Cardiac muscle cell (in vitro differentiated cells and primary cell): ENCODE data around the gene KANSL1. TPM values are rescaled to one million over a fixed set of nuclear protein-coding genes. Genes with fewer than 3 reads are reported as not detected.
"Not testable (repeated sequence)": the region's sequence is repeated elsewhere in the genome, so short reads cannot be mapped to it uniquely, and the experiment has no call there.

Experiments
- DNase-seq, 2 donors: peaks; one replicate each; pipeline versions ENCODE4 v3.0.0 to v3.0.0-alpha.2; 2010 to 2017; ENCODE audit warnings: low read depth in 1 of 2, low spot score in 1 of 2
- H3K27ac ChIP-seq: fragments of 200-600 bp; sonication (generic); 2 replicates; pipeline ENCODE4 v1.5.1; 2016
- H3K27me3 ChIP-seq: fragments of 200-600 bp; sonication (generic); 2 replicates; pipeline ENCODE4 v1.6.0; 2016; ENCODE audit warnings: control low read depth
- H3K36me3 ChIP-seq: fragments of 200-600 bp; sonication (generic); 2 replicates; pipeline ENCODE4 v1.5.1; 2016; ENCODE audit warnings: control low read depth
- H3K4me1 ChIP-seq: fragments of 200-600 bp; sonication (generic); 2 replicates; pipeline ENCODE4 v1.8.1; 2017; ENCODE audit warnings: low read depth, mild to moderate bottlenecking, mixed run types
- H3K4me3 ChIP-seq: fragments of 200-600 bp; sonication (generic); 2 replicates; pipeline ENCODE4 v1.5.1; 2016; ENCODE audit warnings: mild to moderate bottlenecking
- H3K9me3 ChIP-seq: fragments of 200-600 bp; sonication (generic); 2 replicates; pipeline ENCODE4 v1.5.1; 2017; ENCODE audit warnings: low read depth, mild to moderate bottlenecking, control low read depth
- polyA plus RNA-seq: library from polyadenylated mRNA; unstranded; fragments of >200 nt; fragmentation: Nextera tagmentation; extraction: Ambion mirVana; gene quantifications from 2 replicates; pipeline ENCODE4 v1.2.1, GENCODE V29; 2016
- total RNA-seq: library from RNA; depleted of rRNA; stranded (reverse); fragments of >200 nt; gene quantifications from 2 replicates; pipeline ENCODE4 v1.2.3, GENCODE V29; 2016
- TF ChIP-seq, protein P1 (sequence below): IDR thresholded peaks from 2 replicates; pipeline ENCODE4 v1.5.1; 2012; ENCODE audit warnings: low read depth, mild to moderate bottlenecking, low read length

The KANSL1 gene
- total and polyA plus RNA-seq, 2 experiments from 2014 or later: 52.6 to 109 TPM

DNA sequence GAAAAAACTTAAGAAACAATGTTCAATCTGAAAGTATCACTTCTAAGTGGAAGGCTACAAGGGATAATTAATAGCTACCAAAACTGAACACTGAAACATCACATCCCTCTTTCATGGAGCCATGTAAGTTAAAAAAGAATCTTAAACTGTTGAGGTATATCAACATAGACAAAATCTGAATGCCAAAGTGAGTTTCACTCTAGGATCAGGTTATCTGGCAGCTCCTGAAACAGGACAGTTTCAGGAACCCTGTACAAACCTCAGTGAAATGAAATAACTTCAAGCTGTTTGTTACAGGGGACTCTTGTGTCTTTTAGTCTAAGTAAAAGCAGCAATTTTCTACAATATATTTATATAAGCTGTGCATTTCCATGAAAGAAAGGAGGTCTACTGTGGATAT is 73.2 kb downstream of the KANSL1 start:
- peak overlapping the region; percentile 74 for H3K27ac ChIP-seq
- H3K4me3 ChIP-seq: no peak overlapping the region
- no peak for DNase-seq
- H3K9me3 ChIP-seq: no peaks in the 10 kb centered on the region
- peaks cover 76% of the 10 kb centered on the region for H3K4me1 ChIP-seq
- no peaks in the 10 kb centered on the region for H3K36me3 ChIP-seq
- TF ChIP-seq, protein P1, sequence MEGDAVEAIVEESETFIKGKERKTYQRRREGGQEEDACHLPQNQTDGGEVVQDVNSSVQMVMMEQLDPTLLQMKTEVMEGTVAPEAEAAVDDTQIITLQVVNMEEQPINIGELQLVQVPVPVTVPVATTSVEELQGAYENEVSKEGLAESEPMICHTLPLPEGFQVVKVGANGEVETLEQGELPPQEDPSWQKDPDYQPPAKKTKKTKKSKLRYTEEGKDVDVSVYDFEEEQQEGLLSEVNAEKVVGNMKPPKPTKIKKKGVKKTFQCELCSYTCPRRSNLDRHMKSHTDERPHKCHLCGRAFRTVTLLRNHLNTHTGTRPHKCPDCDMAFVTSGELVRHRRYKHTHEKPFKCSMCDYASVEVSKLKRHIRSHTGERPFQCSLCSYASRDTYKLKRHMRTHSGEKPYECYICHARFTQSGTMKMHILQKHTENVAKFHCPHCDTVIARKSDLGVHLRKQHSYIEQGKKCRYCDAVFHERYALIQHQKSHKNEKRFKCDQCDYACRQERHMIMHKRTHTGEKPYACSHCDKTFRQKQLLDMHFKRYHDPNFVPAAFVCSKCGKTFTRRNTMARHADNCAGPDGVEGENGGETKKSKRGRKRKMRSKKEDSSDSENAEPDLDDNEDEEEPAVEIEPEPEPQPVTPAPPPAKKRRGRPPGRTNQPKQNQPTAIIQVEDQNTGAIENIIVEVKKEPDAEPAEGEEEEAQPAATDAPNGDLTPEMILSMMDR: no peak
- H3K27me3 ChIP-seq: no peaks in the 10 kb centered on the region

DNA sequence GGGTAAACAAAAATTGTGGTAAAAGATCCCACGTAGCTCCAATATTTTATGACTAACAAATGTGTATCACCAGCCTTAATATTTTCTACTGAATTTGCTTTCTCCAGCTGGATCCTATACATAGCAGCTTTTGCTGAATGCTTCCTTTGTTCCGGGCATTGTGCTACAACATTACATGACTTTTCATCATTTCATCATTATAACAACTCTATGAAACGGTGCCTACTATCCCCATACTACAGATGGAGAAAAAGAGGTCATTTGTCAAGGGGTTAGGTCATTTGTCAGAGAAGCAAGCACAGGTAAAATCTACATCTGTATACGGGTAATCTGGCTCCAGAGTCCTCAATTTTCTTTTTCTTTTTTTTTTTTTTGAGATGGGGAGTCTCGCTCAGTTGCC is 74.3 kb downstream of the KANSL1 start:
- DNase-seq: no peak
- Histone ChIP-seq H3K27ac (no peak overlapping the region), H3K4me3 (no peak overlapping the region), H3K4me1 (peaks cover 68% of the 10 kb centered on the region), H3K36me3 (no peaks in the 10 kb centered on the region), H3K27me3 (no peaks in the 10 kb centered on the region), H3K9me3 (no peaks in the 10 kb centered on the region)
- TF ChIP-seq, protein P1: no peak

DNA sequence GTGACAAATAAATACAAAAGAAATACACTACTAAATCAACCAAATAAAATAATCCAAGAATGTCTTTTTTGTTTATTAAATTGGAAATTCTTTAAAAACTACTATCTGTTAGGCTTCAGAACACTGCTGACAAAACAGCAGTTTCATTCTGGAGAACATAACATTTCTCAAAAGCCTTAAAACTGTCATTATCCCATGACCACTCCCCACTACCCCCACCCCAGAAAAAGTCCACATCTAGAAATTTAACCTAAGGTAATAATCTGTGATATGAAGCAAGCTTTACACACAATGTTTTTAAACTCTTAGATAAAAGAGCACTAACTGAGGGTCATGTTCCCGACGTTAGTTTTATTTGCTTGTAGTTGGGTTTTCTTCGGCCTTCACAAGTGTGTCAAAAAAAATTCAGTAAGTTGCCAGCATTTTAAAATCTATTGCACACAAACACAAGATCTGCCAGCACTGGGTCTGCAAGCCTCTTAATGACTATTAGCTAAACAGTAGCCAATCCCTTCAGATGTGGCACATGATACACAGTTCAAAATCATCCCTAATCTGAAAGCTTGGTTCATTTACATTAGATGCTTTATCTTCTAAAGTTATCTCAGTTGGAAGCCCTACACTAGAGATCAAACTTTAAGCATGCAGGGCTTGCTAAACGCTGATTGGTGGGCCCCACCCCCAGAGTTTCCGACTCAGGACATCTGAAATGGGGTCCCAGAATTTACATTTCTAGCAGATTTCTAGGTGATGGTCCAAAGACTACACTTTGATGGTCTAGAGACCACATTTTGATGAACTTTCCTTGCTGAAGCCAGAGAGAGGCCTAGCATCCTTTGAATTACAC is 75.2 kb downstream of the KANSL1 start:
- no peak overlapping the region for H3K4me3 ChIP-seq
- TF ChIP-seq, protein P1: no peak
- H3K27me3 ChIP-seq: no peaks in the 10 kb centered on the region
- H3K4me1 ChIP-seq: peaks cover 67% of the 10 kb centered on the region
- DNase-seq: peak in 1 of 2 donors; percentile 17
- no peaks in the 10 kb centered on the region for H3K36me3 ChIP-seq
- peak overlapping the region; percentile 46 for H3K27ac ChIP-seq
- H3K9me3 ChIP-seq: no peaks in the 10 kb centered on the region

DNA sequence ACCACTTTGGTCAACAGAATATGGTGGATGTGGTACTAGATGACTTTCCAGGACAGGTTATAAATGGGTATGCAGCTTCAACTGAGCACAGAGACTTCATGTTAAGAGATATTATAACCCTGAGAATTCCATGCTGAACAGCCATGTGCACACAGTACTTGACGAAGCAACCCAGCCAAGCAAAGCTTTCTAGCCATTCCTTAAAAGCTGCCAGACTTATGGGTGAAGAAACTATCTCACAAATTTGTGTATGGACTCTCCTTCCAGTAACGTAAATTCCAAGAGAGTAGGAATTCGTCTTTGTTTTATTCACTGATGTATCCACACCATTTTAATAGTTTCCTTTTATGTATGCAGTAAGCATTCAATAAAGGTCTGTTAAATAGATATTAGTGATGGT is 76.1 kb downstream of the KANSL1 start:
- H3K27me3 ChIP-seq: no peaks in the 10 kb centered on the region
- H3K9me3 ChIP-seq: no peaks in the 10 kb centered on the region
- no peak for DNase-seq
- H3K4me1 ChIP-seq: peaks cover 59% of the 10 kb centered on the region
- TF ChIP-seq, protein P1: no peak
- H3K27ac ChIP-seq: peak overlapping the region; percentile 67
- H3K36me3 ChIP-seq: no peaks in the 10 kb centered on the region
- H3K4me3 ChIP-seq: no peak overlapping the region

DNA sequence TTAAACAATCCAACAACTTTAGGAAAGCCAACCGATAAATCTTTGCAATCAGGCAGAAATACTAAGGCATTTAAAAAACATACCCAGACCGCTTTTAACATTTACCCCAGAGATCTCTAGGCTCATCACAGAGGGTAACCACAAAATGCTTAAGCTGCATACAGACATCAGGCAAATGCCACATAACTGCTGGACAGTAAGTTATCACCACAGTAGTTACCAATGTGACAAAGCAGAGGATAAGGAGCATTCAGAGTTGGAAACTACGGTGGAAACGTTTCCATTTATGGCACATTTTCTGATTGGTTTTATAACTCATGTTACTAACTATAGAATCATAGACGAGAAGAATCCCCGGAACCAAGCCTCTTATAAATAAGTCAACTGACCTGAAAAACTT is 77.5 kb downstream of the KANSL1 start:
- Histone ChIP-seq H3K36me3 (no peaks in the 10 kb centered on the region), H3K9me3 (no peaks in the 10 kb centered on the region), H3K4me3 (no peak overlapping the region), H3K4me1 (peaks cover 53% of the 10 kb centered on the region), H3K27me3 (no peaks in the 10 kb centered on the region), H3K27ac (peak overlapping the region; percentile 67)
- peak in 1 of 2 donors; percentile 14 for DNase-seq
- TF ChIP-seq, protein P1: no peak

DNA sequence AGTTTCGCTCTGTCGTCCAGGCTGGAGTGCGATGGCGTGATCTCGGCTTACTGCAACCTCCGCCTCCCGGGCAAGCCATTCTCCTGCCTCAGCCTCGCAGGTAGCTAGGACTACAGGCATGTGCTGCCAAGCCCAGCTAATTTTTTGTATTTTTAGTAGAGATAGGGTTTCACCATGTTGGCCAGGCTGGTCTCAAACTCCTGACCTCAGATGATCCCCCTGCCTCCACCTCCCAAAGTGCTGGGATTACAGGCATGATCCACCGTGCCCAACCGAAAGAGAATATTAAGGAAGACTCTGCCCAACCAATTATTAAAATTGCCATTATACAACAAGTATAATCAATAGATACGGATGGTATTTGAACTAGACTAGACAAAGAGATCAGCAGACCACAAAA is 82.0 kb downstream of the KANSL1 start:
- DNase-seq, H3K27me3 ChIP-seq, H3K9me3 ChIP-seq, H3K36me3 ChIP-seq, H3K4me3 ChIP-seq: not testable (repeated sequence)
- Histone ChIP-seq H3K27ac (peak overlapping the region; percentile 87), H3K4me1 (peaks cover 60% of the 10 kb centered on the region)
